ENCODE data around the gene CHRND. TPM values are rescaled to one million over a fixed set of nuclear protein-coding genes. Genes with fewer than 3 reads are reported as not detected.
A peak's percentile ranks its signal among the peaks of the same experiment; 100 is the strongest.
"Not testable (repeated sequence)": the region's sequence is repeated elsewhere in the genome, so short reads cannot be mapped to it uniquely, and the experiment has no call there.

CHRND gene
- total RNA-seq, 1 experiment from 2014 or later, result not detected

DNA sequence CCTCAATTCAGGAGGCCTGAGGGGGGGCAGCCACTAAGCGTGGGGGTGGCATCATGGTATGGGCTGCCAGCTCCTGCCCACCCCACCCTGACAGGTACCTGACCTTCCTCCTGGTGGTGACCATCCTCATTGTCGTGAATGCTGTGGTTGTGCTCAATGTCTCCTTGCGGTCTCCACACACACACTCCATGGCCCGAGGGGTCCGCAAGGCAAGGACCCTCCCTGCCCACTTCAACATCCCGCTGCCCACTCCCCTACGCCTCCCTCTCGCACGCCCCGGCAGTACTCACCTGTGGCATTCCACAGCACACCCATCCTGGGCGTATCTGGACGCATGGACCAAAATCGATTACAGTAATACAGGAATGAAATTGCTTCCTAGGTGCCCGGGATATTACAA, 17.5 kb downstream of the CHRND start:
- no peak for DNase-seq
- H3K9me3 ChIP-seq, result no peaks in the 10 kb centered on the region
- H3K36me3 ChIP-seq, result peaks cover 13% of the 10 kb centered on the region
- H3K4me3 ChIP-seq, result no peak overlapping the region
- no peaks in the 10 kb centered on the region for H3K27me3 ChIP-seq

DNA sequence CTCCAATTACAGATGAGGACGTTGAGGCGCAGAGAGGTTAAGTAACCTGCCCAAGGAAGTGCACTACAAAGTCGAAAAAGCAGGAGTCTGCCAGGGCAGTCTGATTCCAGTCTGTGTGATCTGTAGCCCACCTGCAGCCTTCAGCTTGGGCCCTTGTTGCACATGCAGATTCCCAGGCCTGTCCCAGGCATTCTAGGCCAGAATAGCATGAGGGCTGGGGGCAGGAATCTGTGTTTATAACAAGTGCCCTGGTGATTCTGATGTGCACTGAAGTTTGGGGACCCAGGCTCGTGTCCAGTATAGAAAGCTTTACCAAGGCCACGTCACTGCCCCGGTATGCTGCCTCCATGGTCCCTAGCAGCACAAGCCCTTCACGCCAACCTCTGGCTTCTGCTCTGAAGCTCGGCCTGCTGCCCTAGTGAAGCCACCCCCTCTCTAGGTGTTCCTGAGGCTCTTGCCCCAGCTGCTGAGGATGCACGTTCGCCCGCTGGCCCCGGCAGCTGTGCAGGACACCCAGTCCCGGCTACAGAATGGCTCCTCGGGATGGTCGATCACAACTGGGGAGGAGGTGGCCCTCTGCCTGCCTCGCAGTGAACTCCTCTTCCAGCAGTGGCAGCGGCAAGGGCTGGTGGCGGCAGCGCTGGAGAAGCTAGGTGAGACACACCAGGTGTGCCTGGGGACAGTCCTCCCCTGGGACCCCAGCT, 18.1 kb downstream of the CHRND start:
- Histone ChIP-seq H3K9me3 (peaks cover 3% of the 10 kb centered on the region), H3K4me3 (no peak overlapping the region), H3K27me3 (no peaks in the 10 kb centered on the region), H3K36me3 (peaks cover 19% of the 10 kb centered on the region)
- DNase-seq, result no peak

DNA sequence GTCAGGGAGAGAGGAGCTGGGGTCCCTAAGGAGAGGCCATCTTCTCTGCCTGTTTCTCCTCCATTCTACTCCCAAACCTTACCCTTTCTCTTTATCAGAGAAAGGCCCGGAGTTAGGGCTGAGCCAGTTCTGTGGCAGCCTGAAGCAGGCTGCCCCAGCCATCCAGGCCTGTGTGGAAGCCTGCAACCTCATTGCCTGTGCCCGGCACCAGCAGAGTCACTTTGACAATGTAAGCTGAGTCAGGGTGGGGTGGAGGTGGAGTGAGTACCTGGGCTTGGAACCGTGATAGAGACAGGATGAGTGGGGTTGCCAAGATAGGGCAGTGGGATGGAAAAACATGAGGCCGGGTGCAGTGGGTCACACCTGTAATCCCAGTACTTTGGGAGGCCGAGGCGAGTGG, 18.7 kb downstream of the CHRND start:
- H3K4me3 ChIP-seq, result no peak overlapping the region
- peaks cover 5% of the 10 kb centered on the region for H3K9me3 ChIP-seq
- no peak for DNase-seq
- H3K27me3 ChIP-seq, result no peaks in the 10 kb centered on the region
- H3K36me3 ChIP-seq, result peaks cover 22% of the 10 kb centered on the region

DNA sequence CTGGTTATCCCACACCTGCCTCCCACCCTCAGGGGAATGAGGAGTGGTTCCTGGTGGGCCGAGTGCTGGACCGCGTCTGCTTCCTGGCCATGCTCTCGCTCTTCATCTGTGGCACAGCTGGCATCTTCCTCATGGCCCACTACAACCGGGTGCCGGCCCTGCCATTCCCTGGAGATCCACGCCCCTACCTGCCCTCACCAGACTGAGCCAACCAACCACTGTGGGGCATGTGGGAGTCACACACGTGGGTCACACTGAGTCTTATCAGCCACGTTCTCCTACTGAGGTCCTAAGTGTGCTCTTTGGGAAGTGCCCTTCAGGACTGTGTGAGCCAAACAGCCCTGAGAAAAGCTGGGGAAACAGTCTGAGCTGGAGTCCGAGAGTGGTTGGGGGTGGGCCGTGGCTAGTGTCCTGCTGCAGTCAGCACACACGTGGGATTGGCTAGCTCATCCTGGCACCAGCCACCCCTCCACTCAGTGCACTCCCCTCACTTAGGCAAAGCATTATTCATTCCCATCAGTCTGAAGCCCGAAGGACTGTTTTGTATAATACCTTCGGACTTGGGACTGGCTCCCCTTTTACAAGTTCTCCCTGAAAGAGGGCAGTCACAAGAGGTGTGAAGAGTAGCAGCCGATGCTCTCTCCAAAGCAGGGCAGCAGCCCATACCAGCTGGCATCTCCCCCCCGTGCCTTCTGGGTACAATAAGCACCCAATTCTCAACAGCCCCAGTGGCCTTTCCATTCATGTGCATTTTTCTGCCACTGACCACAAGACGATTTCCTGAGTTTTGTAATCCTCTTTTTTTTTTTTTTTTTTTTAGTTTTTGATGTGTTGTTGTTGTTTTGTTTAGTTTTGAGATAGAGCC, 19.8 kb downstream of the CHRND start:
- Histone ChIP-seq H3K4me3 (no peak overlapping the region), H3K9me3 (peaks cover 5% of the 10 kb centered on the region), H3K36me3 (peaks cover 24% of the 10 kb centered on the region), H3K27me3 (no peaks in the 10 kb centered on the region)
- no peak for DNase-seq

DNA sequence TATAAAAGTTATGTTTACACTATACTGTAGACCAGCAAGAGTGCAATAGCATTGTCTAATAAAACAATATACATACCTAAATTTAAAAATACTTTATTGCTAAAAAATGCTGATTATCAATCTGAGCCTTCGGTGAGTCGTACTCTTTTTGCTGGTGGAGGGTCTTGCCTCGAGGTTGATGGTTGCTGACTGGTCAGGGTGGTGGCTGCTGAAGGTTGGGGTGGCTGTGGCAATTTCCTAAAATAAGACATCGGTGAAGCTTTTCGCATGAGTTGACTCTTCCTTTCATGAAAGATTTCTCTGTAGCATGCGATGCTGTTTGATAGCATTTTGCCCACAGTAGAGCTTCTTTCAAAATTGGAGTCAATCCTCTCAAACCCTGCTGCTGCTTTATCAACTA, 22.0 kb downstream of the CHRND start:
- no peak for DNase-seq
- Histone ChIP-seq H3K36me3 (peaks cover 36% of the 10 kb centered on the region), H3K27me3 (no peaks in the 10 kb centered on the region)

DNA sequence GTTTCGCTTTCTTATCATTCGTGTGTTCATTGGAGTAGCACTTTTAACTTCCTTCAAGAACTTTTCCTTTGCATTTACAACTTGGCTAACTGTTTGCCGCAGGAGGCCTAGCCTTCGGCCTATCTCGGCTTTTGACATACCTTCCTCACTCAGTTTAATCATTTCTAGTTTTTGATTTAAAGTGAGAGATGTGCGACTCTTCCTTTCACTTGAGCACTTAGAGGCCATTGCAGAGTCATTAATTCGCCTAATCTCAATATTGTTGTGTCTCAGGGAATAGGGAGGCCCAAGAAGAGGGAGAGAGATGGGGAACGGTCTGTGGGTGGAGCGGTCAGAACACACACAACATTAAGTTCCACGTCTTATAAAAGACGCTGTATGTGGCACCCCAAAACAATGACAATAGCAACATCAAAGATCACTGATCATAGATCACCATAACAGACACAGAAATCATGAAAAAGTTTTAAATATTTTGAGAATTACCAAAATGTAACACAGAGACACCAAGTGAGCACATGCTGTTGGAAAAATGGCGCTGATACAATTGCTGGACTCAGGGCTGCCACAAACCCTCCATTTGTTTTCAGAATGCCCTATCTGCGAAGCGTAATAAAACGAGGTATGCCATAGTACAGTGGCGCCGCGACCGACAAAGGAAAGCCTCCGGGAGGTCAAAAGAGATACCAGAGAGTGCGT, 23.8 kb downstream of the CHRND start:
- no peak for DNase-seq
- peaks cover 5% of the 10 kb centered on the region for H3K9me3 ChIP-seq
- H3K27me3 ChIP-seq, result no peaks in the 10 kb centered on the region
- peaks cover 42% of the 10 kb centered on the region for H3K36me3 ChIP-seq
- peak overlapping the region; percentile 100 for H3K4me3 ChIP-seq

More for the DNA sequence above, 22.0 kb downstream of the CHRND start:
- Histone ChIP-seq H3K9me3 (peaks cover 5% of the 10 kb centered on the region), H3K4me3 (no peak overlapping the region)

DNA sequence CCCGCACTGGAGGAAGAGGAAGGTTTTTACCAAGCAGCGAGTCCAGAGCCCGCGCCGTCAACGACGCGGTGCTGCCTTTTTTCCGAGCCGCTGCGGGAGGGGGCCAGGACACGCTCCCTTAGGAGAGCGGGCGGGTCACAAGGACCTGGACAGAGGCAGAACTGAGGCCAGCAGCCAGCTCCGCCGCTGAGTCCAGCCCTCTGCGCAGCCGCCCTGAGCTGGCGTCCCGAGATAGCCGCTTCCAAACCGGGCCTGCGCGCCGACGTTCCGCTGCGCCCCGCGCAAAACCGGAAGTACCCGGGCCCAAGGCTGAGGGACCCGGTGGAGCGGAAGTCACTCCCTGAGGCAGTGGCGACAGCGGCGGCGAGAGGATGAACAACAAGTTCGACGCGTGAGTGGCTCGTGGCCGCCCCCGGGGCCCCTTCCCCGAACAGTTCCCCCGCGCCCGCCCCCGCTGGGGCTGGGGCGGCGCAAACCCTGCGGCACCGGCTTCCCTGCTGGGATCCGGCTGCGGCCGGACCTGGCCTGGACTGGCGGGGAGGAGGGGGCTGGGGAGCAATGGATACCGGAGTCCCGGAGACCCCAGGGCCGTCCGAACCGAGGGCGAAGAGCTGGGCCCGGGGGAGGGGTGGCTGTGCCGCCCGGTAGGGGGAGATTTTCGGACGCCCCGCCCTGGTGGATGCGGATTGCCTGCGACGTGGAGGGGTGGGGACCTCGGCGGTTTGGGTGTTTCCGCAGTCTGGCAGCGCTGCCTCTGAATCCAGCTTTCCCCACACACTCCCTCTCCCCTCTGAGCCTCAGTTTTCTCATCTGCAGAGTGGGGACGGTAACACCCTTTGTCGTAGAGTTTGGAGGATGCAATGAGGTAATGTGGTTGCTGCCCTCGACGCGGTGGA, 24.6 kb downstream of the CHRND start, which contains the start of the genes EIF4E2 and TIGD1:
Gene EIF4E2 (plus strand): TSS at position 336 of the 896 bp plus-strand sequence. CDS start 36 bp downstream, at position 372.
Gene TIGD1 (minus strand): TSS at position 204 of the 896 bp plus-strand sequence. CDS start 675 bp downstream, outside the sequence.
- DNase-seq, result peak; percentile 95
- H3K4me3 ChIP-seq, result peak within 1 kb of the TSS; percentile 100
- no peaks in the 10 kb centered on the region for H3K27me3 ChIP-seq
- peaks cover 5% of the 10 kb centered on the region for H3K9me3 ChIP-seq
- H3K36me3 ChIP-seq, result peaks cover 42% of the 10 kb centered on the region

DNA sequence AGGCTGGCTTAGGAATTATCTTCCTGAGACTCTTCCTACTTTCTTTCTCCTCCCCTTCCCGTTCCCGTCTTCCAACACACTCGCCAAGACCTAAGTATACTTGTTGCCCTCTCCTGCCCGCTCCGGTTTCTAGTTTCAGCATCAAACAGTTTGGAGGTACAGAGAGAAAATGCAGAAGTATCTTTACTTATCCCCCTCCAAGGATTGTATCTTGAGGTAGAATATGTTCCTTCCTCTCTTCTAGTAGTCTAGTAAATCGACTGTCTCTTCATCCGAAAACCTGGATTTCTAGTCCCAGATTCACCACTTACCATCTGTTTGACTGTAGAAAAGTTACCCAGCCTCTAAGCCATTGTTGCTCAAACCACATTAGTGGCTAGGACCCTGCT, 25.3 kb downstream of the CHRND start:
- H3K9me3 ChIP-seq, result peaks cover 5% of the 10 kb centered on the region
- H3K36me3 ChIP-seq, result peaks cover 45% of the 10 kb centered on the region
- peak overlapping the region; percentile 100 for H3K4me3 ChIP-seq
- no peaks in the 10 kb centered on the region for H3K27me3 ChIP-seq
- no peak for DNase-seq

DNA sequence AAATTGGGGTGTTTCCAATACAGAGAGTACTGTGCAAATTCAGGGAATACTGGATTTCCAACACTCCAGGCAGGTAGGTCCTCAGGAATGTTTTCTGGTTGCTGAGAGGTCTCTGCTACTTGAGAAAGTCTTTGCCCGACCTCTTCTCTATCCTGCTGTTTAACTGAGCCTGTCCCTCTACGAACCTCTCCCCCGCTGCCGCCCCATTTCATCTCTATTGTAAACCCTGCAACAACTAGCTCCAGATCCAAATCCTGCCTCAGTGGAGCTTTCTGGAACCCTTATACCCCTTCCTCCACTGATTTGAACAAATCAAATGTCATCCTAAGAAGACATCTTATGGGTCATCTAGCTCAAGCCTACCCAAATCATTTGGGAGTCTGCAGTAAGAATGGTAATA, 25.8 kb downstream of the CHRND start:
- Histone ChIP-seq H3K4me3 (peak overlapping the region; percentile 100), H3K9me3 (peaks cover 5% of the 10 kb centered on the region), H3K27me3 (no peaks in the 10 kb centered on the region), H3K36me3 (peaks cover 50% of the 10 kb centered on the region)
- DNase-seq, result no peak

DNA sequence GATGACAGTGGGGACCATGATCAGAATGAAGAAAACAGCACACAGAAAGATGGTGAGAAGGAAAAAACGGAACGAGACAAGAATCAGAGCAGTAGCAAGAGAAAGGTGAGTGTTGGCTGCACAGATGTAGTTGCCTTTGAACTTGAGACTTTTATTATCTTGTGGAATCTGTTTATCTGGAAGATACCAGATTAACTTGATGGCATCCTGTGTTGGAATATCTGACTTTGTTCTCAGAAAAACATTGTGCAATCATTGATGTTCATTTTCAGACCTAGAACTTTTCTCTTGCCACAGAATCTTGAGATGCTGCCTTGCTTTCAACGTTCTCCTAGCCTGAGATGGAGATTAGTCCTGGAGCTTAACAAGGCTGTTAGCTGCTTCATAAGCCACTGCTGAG, 30.5 kb downstream of the CHRND start:
- Histone ChIP-seq H3K4me3 (no peak overlapping the region), H3K36me3 (peaks cover 63% of the 10 kb centered on the region)
- no peak for DNase-seq

DNA sequence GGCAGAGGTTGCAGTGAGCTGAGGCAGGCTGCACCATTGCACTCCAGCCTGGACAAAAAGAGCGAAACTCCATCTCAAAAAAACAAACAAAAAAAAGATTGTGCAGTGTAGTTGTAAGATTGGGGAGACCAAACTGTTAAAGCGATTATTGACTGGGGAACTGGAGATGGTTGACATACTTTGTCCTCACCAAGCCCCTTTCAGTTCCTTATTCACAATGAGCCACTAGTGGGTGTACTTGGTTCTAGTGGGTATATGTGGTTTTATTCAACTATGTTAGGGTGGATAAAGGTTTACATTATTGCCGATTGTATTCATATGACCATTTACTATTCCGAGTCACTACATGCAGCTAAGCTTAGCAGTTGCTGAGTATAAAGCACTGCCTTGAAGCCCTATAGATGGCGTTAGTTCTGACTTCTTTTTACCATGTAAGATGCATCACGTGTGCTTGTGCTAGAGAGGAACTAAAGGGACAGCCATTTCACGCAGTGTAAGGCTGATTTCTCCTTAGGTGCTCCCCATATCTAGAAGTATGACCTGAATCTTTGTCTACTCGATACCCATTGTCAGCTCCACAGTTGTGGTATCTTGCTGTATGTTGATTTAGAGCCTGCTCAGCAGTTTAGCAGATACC, 36.7 kb downstream of the CHRND start:
- Histone ChIP-seq H3K4me3 (no peak overlapping the region), H3K36me3 (peaks cover 77% of the 10 kb centered on the region), H3K9me3 (no peaks in the 10 kb centered on the region), H3K27me3 (no peaks in the 10 kb centered on the region)
- DNase-seq, result no peak

More for the DNA sequence above, 30.5 kb downstream of the CHRND start:
- Histone ChIP-seq H3K9me3 (no peaks in the 10 kb centered on the region), H3K27me3 (no peaks in the 10 kb centered on the region)

DNA sequence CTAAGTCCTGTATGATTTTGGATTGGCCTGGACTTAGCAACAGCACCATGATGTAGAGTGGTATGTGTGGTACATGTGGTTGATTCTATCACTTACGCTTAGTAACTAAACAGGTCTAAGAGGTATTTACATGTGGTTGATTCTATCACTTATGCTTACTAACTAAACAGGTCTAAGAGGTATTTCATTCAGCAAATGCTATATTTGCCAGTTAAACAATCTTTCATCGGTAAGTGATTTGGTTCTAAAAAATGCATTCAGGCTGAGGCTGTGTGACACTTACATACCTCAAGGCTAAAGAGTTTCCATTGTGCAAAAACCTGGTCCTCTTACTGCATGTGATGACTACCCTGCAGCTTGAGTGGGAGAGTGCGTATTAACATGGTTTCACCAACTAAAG, 37.6 kb downstream of the CHRND start:
- Histone ChIP-seq H3K36me3 (peaks cover 76% of the 10 kb centered on the region), H3K27me3 (no peaks in the 10 kb centered on the region), H3K4me3 (no peak overlapping the region), H3K9me3 (no peaks in the 10 kb centered on the region)
- no peak for DNase-seq

DNA sequence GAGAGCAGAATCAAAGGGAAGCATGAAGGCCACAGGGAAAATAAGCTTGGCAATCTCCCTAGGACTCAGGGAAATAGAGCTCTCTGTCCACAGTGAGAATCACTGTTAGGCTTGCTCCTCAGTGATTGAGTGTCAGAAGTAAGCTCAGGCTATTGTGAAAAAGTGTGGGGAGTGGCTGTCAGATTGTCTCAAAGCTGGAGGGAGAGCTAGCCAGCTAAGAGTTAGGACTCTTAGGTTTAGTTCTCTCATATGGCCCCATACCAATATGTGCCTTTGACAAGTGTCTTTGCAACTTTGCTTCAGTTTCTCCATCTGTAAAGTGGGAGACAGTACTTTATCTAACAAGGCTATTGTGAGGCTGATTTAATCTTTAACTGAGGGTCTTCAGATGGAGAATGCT, 41.8 kb downstream of the CHRND start:
- no peak for DNase-seq
- Histone ChIP-seq H3K9me3 (no peaks in the 10 kb centered on the region), H3K27me3 (no peaks in the 10 kb centered on the region), H3K4me3 (no peak overlapping the region), H3K36me3 (peaks cover 87% of the 10 kb centered on the region)

DNA sequence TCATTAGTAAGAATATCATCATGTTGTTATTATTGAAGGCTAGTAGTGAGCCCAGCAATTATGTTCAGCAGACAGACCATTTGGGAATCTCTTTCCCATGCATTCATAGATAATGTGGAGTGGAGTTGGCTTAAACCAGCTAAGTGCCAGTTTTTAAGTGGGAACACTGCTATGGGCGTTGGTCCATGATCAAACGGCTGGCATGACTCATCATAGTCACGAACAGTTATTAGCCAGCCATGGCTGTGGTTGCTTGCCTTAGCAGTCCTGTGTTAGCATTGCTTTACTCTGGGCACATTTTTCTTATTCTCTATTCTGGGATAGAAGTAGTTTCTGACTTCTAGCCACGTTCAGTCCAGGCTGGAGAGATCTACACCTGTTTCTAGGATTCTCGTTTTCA, 42.2 kb downstream of the CHRND start:
- Histone ChIP-seq H3K36me3 (peaks cover 88% of the 10 kb centered on the region), H3K27me3 (no peaks in the 10 kb centered on the region), H3K4me3 (no peak overlapping the region), H3K9me3 (no peaks in the 10 kb centered on the region)
- peak; percentile 86 for DNase-seq

DNA sequence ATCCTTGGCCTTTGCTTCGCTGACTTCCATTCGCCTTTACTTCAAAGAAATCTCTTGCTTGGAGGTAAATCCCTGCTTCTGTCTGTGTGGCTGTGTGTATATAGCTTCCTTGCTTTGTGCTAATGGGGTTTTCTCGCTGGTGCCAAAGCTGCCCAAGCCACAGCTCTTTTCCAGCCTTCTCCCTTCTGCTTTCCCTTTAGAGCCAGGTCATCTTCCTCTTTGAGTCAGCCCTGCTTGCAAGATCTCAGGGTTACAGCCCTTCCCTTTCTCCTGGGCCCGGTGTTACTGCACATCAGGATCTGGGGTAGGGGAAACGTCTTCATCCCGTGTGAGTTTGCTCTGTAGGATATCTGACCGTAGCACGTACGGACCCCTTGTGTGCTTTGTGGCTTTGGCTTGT, 43.6 kb downstream of the CHRND start:
- DNase-seq, result no peak
- H3K4me3 ChIP-seq, result no peak overlapping the region
- peaks cover 80% of the 10 kb centered on the region for H3K36me3 ChIP-seq
- H3K27me3 ChIP-seq, result no peaks in the 10 kb centered on the region
- no peaks in the 10 kb centered on the region for H3K9me3 ChIP-seq

DNA sequence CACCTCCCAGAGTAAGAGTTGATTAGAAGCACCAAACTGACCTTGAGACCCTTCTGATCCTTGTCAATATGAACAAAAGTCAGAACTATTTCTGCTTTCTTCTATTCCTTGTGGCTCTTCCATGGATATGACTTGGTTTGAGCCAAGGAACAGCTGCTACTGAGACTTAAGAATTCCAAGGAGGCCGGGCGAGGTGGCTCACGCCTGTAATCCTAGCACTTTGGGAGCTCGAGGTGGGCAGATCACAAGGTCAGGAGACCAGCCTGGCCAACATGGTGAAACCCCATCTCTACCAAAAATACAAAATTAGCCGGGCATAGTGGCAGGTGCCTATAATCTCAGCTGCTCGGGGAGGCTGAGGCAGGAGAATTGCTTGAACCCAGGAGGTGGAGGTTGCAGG, 44.5 kb downstream of the CHRND start:
- not testable (repeated sequence) for H3K27me3 ChIP-seq, H3K9me3 ChIP-seq, H3K4me3 ChIP-seq, DNase-seq
- peaks cover 74% of the 10 kb centered on the region for H3K36me3 ChIP-seq
